22Rv1 (cell line): Measurements from ENCODE around the gene CSGALNACT2.

Experiments used
- ZFX ChIP-seq: fragments of 450-650 bp; IDR thresholded peaks from 2 replicates; pipeline ENCODE4 v1.6.1; 2017; ENCODE audit warnings: antibody characterized with exemption, borderline replicate concordance
- TF ChIP-seq, protein P1 (sequence below): fragments of 450-650 bp; IDR thresholded peaks from 2 replicates; pipeline ENCODE4 v1.5.1; 2017; ENCODE audit warnings: mild to moderate bottlenecking

DNA sequence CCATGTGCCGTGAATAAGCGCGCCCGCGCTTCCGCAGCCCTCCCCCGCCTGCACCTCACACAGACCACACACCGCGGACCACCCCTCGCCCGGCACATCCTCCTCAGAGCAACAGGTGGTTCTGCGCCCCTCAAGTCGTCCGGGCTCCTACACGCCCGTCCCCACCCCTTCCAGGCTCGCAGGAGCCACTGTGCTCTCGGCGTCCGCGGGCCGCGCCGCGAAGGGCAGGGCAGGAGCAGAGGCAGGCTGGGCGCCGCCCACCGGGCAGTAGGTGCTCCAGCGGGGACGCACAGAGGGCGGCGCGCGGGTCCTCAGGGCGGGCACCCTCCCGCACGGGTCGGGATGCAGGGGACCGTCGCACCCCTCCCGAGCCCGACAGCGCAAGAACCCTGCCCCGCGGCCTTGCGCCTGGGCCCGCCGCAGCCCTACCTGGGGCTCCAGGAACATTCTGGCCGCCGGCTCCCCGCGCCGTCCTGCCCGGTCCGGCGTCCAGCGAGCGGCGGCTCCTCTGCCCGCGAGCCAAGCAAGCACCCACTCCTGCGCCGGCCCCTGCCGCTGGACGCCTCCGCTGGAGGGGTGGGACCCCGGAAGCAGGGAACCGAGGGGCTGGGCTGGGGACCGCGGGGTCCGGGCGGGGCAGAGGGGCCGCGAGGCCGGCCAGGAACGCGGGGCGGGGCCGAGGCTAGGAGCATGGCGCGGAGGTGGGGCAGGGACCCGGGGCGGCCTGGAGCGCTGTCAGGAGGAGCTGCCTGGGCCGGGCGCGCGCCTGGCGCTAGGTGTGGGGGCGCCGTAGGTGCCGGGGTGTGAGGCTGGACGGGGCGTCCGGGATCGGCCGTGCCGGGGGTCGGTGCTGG, 91.2 kb downstream of the CSGALNACT2 start:
- TF ChIP-seq, protein P1, sequence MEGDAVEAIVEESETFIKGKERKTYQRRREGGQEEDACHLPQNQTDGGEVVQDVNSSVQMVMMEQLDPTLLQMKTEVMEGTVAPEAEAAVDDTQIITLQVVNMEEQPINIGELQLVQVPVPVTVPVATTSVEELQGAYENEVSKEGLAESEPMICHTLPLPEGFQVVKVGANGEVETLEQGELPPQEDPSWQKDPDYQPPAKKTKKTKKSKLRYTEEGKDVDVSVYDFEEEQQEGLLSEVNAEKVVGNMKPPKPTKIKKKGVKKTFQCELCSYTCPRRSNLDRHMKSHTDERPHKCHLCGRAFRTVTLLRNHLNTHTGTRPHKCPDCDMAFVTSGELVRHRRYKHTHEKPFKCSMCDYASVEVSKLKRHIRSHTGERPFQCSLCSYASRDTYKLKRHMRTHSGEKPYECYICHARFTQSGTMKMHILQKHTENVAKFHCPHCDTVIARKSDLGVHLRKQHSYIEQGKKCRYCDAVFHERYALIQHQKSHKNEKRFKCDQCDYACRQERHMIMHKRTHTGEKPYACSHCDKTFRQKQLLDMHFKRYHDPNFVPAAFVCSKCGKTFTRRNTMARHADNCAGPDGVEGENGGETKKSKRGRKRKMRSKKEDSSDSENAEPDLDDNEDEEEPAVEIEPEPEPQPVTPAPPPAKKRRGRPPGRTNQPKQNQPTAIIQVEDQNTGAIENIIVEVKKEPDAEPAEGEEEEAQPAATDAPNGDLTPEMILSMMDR = peak; percentile 58
- TF ChIP-seq ZFX = no peak
